WTC11 (cell line): Measurements from ENCODE around the gene HDHD5. TPM values are rescaled to one million over a fixed set of nuclear protein-coding genes. Genes with fewer than 3 reads are reported as not detected.

Source experiments
- ATAC-seq: fragments of 200-7000 bp; cut with Tn5 transposase; 2 replicates; pipeline ENCODE4 v1.10.0; 2021; ENCODE audit warnings: mild to moderate bottlenecking, moderate library complexity
- CTCF ChIA-PET: fragments of 300-600 bp; sonication (Branson Sonifier 250); formaldehyde crosslinking; loops from one replicate; lab custom pipeline; 2021; ENCODE audit warnings: antibody characterized with exemption; lab: Charles Lee
- POLR2A ChIA-PET: fragments of 350-600 bp; sonication (Branson Sonifier 250); formaldehyde crosslinking; loops from one replicate; lab custom pipeline; 2021; ENCODE audit warnings: antibody characterized with exemption; lab: Charles Lee
- DNase-seq: peaks from one replicate; pipeline ENCODE4 v3.0.0; 2021; ENCODE audit warnings: low spot score
- H3K27ac Mint-ChIP-seq: 2 replicates; pipeline ENCODE4 v1.8.0; 2021; ENCODE audit warnings: mixed read lengths
- H3K27me3 Mint-ChIP-seq: 2 replicates; pipeline ENCODE4 v1.8.0; 2021; ENCODE audit warnings: low read depth, mild to moderate bottlenecking, moderate library complexity, mixed read lengths
- H3K36me3 Mint-ChIP-seq: 2 replicates; pipeline ENCODE4 v1.8.0; 2021; ENCODE audit warnings: mixed read lengths
- H3K4me1 Mint-ChIP-seq: 2 replicates; pipeline ENCODE4 v1.8.0; 2022; ENCODE audit warnings: mixed read lengths
- H3K4me3 Mint-ChIP-seq: 2 replicates; pipeline ENCODE4 v1.8.0; 2021; ENCODE audit warnings: mild to moderate bottlenecking, moderate library complexity, mixed read lengths
- H3K9me3 Mint-ChIP-seq: 2 replicates; pipeline ENCODE4 v1.8.0; 2021; ENCODE audit warnings: mixed read lengths
- ATF1 ChIP-seq: sonication (generic); formaldehyde crosslinking; IDR thresholded peaks from 2 replicates; pipeline ENCODE4 v1.8.1; 2023; ENCODE audit warnings: mild to moderate bottlenecking, moderate library complexity, missing genetic modification reagents
- ATF2 ChIP-seq: sonication (generic); formaldehyde crosslinking; IDR thresholded peaks from 2 replicates; pipeline ENCODE4 v1.8.1; 2022; ENCODE audit warnings: low read depth, missing genetic modification reagents, borderline replicate concordance
- E2F4 ChIP-seq: sonication (generic); formaldehyde crosslinking; IDR thresholded peaks from 2 replicates; pipeline ENCODE4 v1.8.1; 2022; ENCODE audit warnings: low read depth, mild to moderate bottlenecking, moderate library complexity, missing genetic modification reagents, borderline replicate concordance
- EMX1 ChIP-seq: fragments of 250-450 bp; sonication (Bioruptor Pico); IDR thresholded peaks from 2 replicates; pipeline ENCODE4 v1.8.0; 2021; ENCODE audit warnings: mild to moderate bottlenecking
- FOXP4 ChIP-seq: sonication (generic); formaldehyde crosslinking; IDR thresholded peaks from 2 replicates; pipeline ENCODE4 v1.8.0; 2022; ENCODE audit warnings: mild to moderate bottlenecking, missing genetic modification reagents
- GABPB1 ChIP-seq: sonication (generic); formaldehyde crosslinking; IDR thresholded peaks from 2 replicates; pipeline ENCODE4 v1.8.1; 2023; ENCODE audit warnings: mild to moderate bottlenecking, missing genetic modification reagents
- GRHL2 ChIP-seq: fragments of 250-450 bp; sonication (Bioruptor Pico); IDR thresholded peaks from 2 replicates; pipeline ENCODE4 v1.8.0; 2022; ENCODE audit warnings: mild to moderate bottlenecking, moderate library complexity; ENCODE audit not compliant: insufficient replicate concordance, severe bottlenecking
- GTF2I ChIP-seq: fragments of 250-450 bp; sonication (Bioruptor Pico); conservative IDR thresholded peaks from 2 replicates; pipeline ENCODE4 v1.4.0; 2021; ENCODE audit warnings: mild to moderate bottlenecking
- IRF1 ChIP-seq: sonication (generic); formaldehyde crosslinking; IDR thresholded peaks from 2 replicates; pipeline ENCODE4 v1.8.0; 2023; ENCODE audit warnings: missing genetic modification reagents
- IRF2 ChIP-seq: sonication (generic); formaldehyde crosslinking; IDR thresholded peaks from 2 replicates; pipeline ENCODE4 v1.8.0; 2022; ENCODE audit warnings: low read depth, missing genetic modification reagents, borderline replicate concordance
- MXD4 ChIP-seq: fragments of 250-450 bp; sonication (Bioruptor Pico); IDR thresholded peaks from 2 replicates; pipeline ENCODE4 v1.8.0; 2021; ENCODE audit warnings: mild to moderate bottlenecking, moderate library complexity, borderline replicate concordance
- NFYB ChIP-seq: sonication (generic); formaldehyde crosslinking; conservative IDR thresholded peaks from 2 replicates; pipeline ENCODE4 v1.8.0; 2022; ENCODE audit warnings: low read depth, missing genetic modification reagents
- PRRX2 ChIP-seq: fragments of 250-450 bp; sonication (Bioruptor Pico); IDR thresholded peaks from 2 replicates; pipeline ENCODE4 v1.8.0; 2021; ENCODE audit warnings: mild to moderate bottlenecking
- SMAD3 ChIP-seq: sonication (generic); formaldehyde crosslinking; IDR thresholded peaks from 2 replicates; pipeline ENCODE4 v1.8.0; 2022; ENCODE audit warnings: missing genetic modification reagents, mild to moderate bottlenecking, borderline replicate concordance
- TEAD1 ChIP-seq: sonication (generic); formaldehyde crosslinking; IDR thresholded peaks from 2 replicates; pipeline ENCODE4 v1.8.0; 2022; ENCODE audit warnings: mild to moderate bottlenecking, missing genetic modification reagents
- TEAD4 ChIP-seq: sonication (generic); formaldehyde crosslinking; IDR thresholded peaks from 2 replicates; pipeline ENCODE4 v1.8.0; 2022; ENCODE audit warnings: mild to moderate bottlenecking, missing genetic modification reagents
- ZNF317 ChIP-seq: sonication (generic); formaldehyde crosslinking; IDR thresholded peaks from 2 replicates; pipeline ENCODE4 v1.8.1; 2023; ENCODE audit warnings: low read depth, mild to moderate bottlenecking, moderate library complexity, missing genetic modification reagents, borderline replicate concordance
- ZNF416 ChIP-seq: fragments of 250-450 bp; sonication (Bioruptor Pico); IDR thresholded peaks from 2 replicates; pipeline ENCODE4 v1.9.0; 2021; ENCODE audit warnings: mild to moderate bottlenecking, inconsistent platforms
- ZNF532 ChIP-seq: fragments of 250-450 bp; sonication (Bioruptor Pico); IDR thresholded peaks from 2 replicates; pipeline ENCODE4 v1.9.0; 2021; ENCODE audit warnings: mild to moderate bottlenecking, borderline replicate concordance
- ZNF671 ChIP-seq: fragments of 250-450 bp; sonication (Bioruptor Pico); IDR thresholded peaks from 2 replicates; pipeline ENCODE4 v1.8.0; 2021; ENCODE audit warnings: mild to moderate bottlenecking
- ZSCAN18 ChIP-seq: fragments of 250-450 bp; sonication (Bioruptor Pico); IDR thresholded peaks from 2 replicates; pipeline ENCODE4 v2.1.2; 2022; ENCODE audit warnings: mild to moderate bottlenecking, moderate library complexity
- total RNA-seq: library from RNA; stranded (reverse); gene quantifications from 3 replicates; pipeline ENCODE4 v1.2.3, GENCODE V29; 2021

Gene HDHD5
- total RNA-seq, 1 experiment from 2014 or later: 84.0 TPM

- no peak for TF ChIP-seq TEAD1 (CRISPR knock-in tag)
- TF ChIP-seq EMX1 (CRISPR knock-in tag): no peak
- no peak for TF ChIP-seq IRF1
- TF ChIP-seq ATF2 (CRISPR knock-in tag): no peak
- TF ChIP-seq GABPB1 (CRISPR knock-in tag): no peak
- no peak for TF ChIP-seq ZSCAN18 (CRISPR knock-in tag)
- TF ChIP-seq NFYB: no peak
- TF ChIP-seq ZNF532: no peak
- TF ChIP-seq, all 79 proteins: peak for 0
Observed at GRCh38 chr22:17145021-17145680, 13.9 kb downstream of the HDHD5 start (continued).

GRCh38 chr22:17143826-17144225 lies 15.3 kb downstream of the HDHD5 start:
- ChIA-PET POLR2A (interaction anchor here (0.7 kb wide), 1 partner anchor 214 kb away, joined by 6 read pairs; no protein-coding TSS in a partner anchor), CTCF (interaction anchor here (0.5 to 1.4 kb wide), 3 partner anchors 28 to 217 kb away, joined by 3 to 5 read pairs (median 3); no protein-coding TSS in a partner anchor)
- DNase-seq (no peak), ATAC-seq (no peak)
- Mint-ChIP-seq H3K9me3 (no peaks in the 10 kb centered on the region), H3K27ac (no peak overlapping the region), H3K36me3 (peaks cover 52% of the 10 kb centered on the region), H3K4me1 (no peaks in the 10 kb centered on the region), H3K4me3 (no peak overlapping the region), H3K27me3 (no peaks in the 10 kb centered on the region)
- TF ChIP-seq TEAD4 (CRISPR knock-in tag) (no peak), IRF2 (CRISPR knock-in tag) (no peak), ATF1 (no peak), PRRX2 (CRISPR knock-in tag) (no peak), E2F4 (no peak), ZNF317 (CRISPR knock-in tag) (no peak), ZNF532 (no peak), GTF2I (no peak), ZNF416 (CRISPR knock-in tag) (no peak), FOXP4 (CRISPR knock-in tag) (no peak), ZNF671 (no peak), SMAD3 (CRISPR knock-in tag) (no peak), GRHL2 (CRISPR knock-in tag) (no peak), MXD4 (CRISPR knock-in tag) (no peak)
